Activated gamma-delta T cell treated with anti-CD3 and anti-CD28 coated beads, Interleukin-2, amount 50 U/mL, for 16 hours (primary cell): Measurements from ENCODE around the gene TBATA.
A peak's percentile ranks its signal among the peaks of the same experiment; 100 is the strongest.

Experiments
- DNase-seq: peaks from one replicate; pipeline ENCODE4 v3.0.0-alpha.2; 2020; ENCODE audit warnings: low read depth

Gene TBATA, protein sequence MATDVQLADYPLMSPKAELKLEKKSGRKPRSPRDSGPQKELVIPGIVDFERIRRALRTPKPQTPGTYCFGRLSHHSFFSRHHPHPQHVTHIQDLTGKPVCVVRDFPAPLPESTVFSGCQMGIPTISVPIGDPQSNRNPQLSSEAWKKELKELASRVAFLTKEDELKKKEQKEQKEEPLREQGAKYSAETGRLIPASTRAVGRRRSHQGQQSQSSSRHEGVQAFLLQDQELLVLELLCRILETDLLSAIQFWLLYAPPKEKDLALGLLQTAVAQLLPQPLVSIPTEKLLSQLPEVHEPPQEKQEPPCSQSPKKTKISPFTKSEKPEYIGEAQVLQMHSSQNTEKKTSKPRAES

DNA sequence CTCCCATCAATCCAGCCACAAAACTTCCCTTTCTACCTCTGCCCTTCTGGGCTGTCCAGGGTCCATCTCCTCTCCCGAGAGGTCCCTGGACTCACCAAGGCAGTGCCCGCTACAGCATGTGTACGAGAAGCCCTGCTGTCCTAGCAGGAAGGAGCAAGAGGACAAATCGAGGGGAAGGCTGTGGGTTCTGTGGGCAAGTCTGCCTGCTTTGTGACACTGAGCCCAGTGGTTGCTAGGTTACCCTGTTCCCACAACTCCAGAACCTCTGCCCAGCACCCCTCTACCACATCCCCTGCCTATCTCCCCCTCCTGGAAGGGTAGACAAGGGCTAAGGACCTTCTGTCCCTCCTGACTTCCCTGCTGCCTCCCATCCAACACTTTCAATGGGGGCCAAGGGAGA, at the start of gene TBATA:
Gene TBATA (minus strand): TSS at position 188 of the 400 bp plus-strand sequence. CDS start 1,998 bp downstream, outside the sequence.
- no peak for DNase-seq

- DNase-seq = no peak
These were observed 49.4 kb upstream of the TBATA start for GRCh38 chr10:70834441-70835151.

GRCh38 chr10:70834021-70834420, 48.8 kb upstream of the TBATA start:
- no peak for DNase-seq

- no peak for DNase-seq
These were observed 48.4 kb upstream of the TBATA start for GRCh38 chr10:70833601-70834000.

GRCh38 chr10:70832852-70833528, 47.8 kb upstream of the TBATA start:
- DNase-seq = no peak

GRCh38 chr10:70832221-70832620, 47.0 kb upstream of the TBATA start:
- DNase-seq = no peak

GRCh38 chr10:70830164-70830563, 45.0 kb upstream of the TBATA start:
- DNase-seq = no peak

GRCh38 chr10:70829543-70829942, 44.4 kb upstream of the TBATA start:
- no peak for DNase-seq

GRCh38 chr10:70828923-70829322, 43.7 kb upstream of the TBATA start:
- no peak for DNase-seq

- DNase-seq = no peak
These were observed 42.0 kb upstream of the TBATA start for GRCh38 chr10:70827086-70827757.

- DNase-seq = no peak
These were observed 37.1 kb upstream of the TBATA start for GRCh38 chr10:70822076-70822820.

GRCh38 chr10:70820976-70821750, 36.0 kb upstream of the TBATA start:
- DNase-seq = no peak

GRCh38 chr10:70816220-70816894, 31.2 kb upstream of the TBATA start:
- DNase-seq = peak; percentile 17

DNA sequence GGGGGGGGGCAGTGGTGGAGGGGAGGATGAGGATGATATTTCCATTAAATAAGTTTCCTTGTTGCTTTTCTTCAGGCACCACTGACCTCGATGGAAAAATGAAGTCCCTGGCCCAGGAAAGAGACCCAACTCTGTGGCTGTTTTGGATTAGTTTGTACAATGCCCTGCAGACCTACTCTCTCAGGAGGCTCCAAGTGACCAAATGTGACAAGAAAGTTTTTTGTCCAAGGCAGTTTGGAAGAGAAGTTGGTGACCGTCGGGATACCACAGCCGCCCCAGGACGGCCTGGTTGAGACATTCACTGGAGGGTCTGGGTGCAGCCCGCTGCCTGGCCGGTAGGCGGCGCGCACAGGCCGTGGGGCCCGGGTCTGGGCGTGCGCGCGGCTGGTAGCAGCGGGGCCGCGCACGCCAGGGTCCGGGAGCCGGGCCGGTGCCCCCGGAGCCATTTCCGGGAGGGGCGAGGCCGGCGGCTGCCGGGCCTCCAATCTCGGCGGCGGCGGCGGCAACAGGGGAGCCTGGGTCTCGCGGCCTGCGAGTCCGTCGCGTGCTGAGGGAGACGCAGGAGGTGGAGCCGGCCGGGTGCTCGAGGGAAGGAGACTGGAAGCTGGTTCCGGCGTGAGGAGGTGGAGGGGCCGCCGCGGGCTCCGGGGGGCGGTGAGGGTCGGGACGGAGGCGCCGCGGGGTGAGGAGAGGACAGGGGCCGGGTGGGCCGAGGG, 30.5 kb upstream of the TBATA start, which contains the start of gene SGPL1:
Gene SGPL1 (plus strand): TSS at position 445 of the 716 bp plus-strand sequence. CDS start 906 bp downstream, outside the sequence.
- peak; percentile 77 for DNase-seq

DNA sequence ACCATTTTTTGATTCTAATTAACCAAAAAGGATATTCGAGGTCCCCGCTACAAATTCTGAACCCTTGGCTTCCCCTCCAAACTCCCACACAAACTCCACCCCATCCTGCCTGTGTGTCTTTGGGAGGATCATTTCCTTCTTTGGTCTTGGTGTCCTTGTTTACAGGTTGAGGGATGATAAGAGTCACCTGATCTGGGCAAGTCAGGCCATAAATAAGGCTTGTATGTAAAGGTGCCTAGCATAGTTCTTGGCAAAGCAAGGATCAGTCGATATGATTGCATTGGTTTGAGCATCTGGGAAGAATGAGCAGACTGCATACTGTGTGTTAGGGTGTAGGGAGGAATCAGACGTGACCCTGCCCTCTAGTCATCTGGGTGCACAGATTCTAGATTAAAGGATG, 28.9 kb upstream of the TBATA start:
- no peak for DNase-seq

DNA sequence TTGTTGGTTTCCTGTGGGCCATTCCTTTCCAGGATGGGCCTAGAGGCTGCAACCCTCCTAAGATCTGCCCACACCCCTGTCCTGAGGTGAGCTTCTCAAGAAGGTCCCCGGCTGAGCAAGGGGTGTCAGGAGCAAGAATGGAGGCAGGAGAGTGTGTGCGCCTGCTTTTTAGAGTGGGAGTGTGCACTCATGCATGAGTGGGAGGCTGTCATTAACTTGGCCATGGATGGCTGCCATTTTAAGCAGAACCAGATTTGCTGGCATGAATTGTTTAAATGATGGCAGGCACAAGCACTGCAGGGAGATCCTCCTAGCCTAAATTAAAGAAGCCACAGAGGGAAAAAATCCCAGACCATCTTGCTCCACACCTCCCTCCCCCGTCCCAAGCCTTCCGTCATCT, 27.6 kb upstream of the TBATA start:
- no peak for DNase-seq

- no peak for DNase-seq
These were observed 26.7 kb upstream of the TBATA start for GRCh38 chr10:70811881-70812280.

DNA sequence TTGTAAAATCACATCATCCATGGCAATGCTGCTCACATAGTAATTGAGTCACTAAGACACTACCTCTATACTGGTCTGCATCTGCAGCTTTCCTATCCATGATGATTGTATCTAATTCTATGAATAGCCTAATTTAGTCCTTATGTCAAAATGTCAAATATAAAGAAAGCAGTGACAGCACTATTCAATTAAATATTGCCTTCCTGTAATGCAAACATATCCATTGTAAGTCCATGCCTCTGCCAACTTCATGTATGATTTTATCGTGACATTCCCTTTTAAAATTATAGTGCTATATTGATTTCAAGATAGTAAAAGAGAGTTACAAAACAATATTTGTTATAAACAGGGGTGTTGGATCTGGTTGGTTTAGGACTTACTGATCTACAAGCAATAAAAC, 25.8 kb upstream of the TBATA start:
- DNase-seq = no peak

DNA sequence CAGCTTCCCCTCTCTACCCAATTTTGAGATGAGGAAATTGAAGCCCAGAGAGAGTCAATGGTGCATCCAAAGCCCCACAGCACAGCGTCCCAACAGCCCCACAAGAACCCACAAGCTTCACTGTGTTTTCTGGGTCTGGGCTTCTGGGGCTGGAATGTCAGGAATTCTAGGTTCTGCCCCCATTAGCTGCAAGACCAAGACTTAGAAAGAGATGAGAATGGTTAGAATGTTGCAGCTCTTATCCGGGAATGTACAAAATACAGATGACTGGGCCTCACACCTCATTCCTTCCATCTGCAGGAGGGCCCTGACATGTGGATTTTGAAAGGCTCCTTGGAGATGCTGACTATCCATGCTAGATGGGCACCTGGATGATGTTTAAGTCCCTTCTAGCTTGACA, 24.5 kb upstream of the TBATA start:
- DNase-seq = no peak
